ENCODE results near the gene SLC23A2.
"Not testable (repeated sequence)": the region's sequence is repeated elsewhere in the genome, so short reads cannot be mapped to it uniquely, and the experiment has no call there.

SLC23A2 gene

GRCh38 chr20:5033566-5033965 is 32.3 kb upstream of the SLC23A2 start:
- no peak overlapping the region for H3K27ac ChIP-seq (ENCODE audit: extremely low read depth, low read depth, low read length)
- ChIA-PET POLR2A (no interaction called here), CTCF (interaction anchor here (0.6 kb wide), 1 partner anchor 257 kb away, joined by 3 read pairs; no protein-coding TSS in a partner anchor)
- no peaks in the 10 kb centered on the region; a peak in 1 of 3 replicates for H3K36me3 ChIP-seq (ENCODE audit: control insufficient read depth in 2 of 2, insufficient read depth in 1 of 2, low read length in 2 of 2)
- H3K4me1 ChIP-seq (ENCODE audit: control insufficient read depth, insufficient read depth, low read length), result no peaks in the 10 kb centered on the region
- TF ChIP-seq SP3 (tag by site-specific recombination; IDR thresholded peaks at IDR 0.05) (no peak), ZNF777 (tag by site-specific recombination; IDR thresholded peaks at IDR 0.05; ENCODE audit: borderline replicate concordance) (no peak), KLF7 (tag by site-specific recombination; IDR thresholded peaks at IDR 0.05; ENCODE audit: borderline replicate concordance) (no peak), ZFP3 (tag by site-specific recombination; IDR thresholded peaks at IDR 0.05; ENCODE audit: low read depth) (no peak), YY1 (tag by site-specific recombination; IDR thresholded peaks at IDR 0.05) (no peak), BCL6B (tag by site-specific recombination; IDR thresholded peaks at IDR 0.05) (no peak), REST (tag by site-specific recombination; IDR thresholded peaks at IDR 0.05) (no peak), ZNF324 (tag by site-specific recombination; IDR thresholded peaks at IDR 0.05) (no peak), ZFP41 (tag by site-specific recombination; IDR thresholded peaks at IDR 0.05; ENCODE audit: borderline replicate concordance) (no peak), ZNF530 (tag by site-specific recombination; IDR thresholded peaks at IDR 0.05; ENCODE audit: low read depth) (no peak), ZNF335 (tag by site-specific recombination; conservative IDR thresholded peaks at IDR 0.05) (no peak), ZNF654 (tag by site-specific recombination; IDR thresholded peaks at IDR 0.05; ENCODE audit: low read depth) (no peak), ZNF501 (tag by site-specific recombination; IDR thresholded peaks at IDR 0.05) (no peak), ZBTB11 (tag by site-specific recombination; conservative IDR thresholded peaks at IDR 0.05; ENCODE audit: low read depth) (no peak), ZNF391 (tag by site-specific recombination; IDR thresholded peaks at IDR 0.05; ENCODE audit: borderline replicate concordance, low read depth) (no peak)
- H3K9me3 ChIP-seq (ENCODE audit: control insufficient read depth, insufficient read depth, low read depth, low read length), result no peaks in the 10 kb centered on the region
- H3K4me3 ChIP-seq (ENCODE audit: low read depth, low read length), result no peak overlapping the region

GRCh38 chr20:5031701-5032100 is 30.4 kb upstream of the SLC23A2 start:
- H3K27ac ChIP-seq (ENCODE audit: extremely low read depth, low read depth, low read length); H3K9me3 ChIP-seq (ENCODE audit: control insufficient read depth, insufficient read depth, low read depth, low read length); H3K4me3 ChIP-seq (ENCODE audit: low read depth, low read length); H3K36me3 ChIP-seq (ENCODE audit: control insufficient read depth in 2 of 2, insufficient read depth in 1 of 2, low read length in 2 of 2); CTCF ChIA-PET; H3K4me1 ChIP-seq (ENCODE audit: control insufficient read depth, insufficient read depth, low read length): not testable (repeated sequence)
- POLR2A ChIA-PET, result interaction anchor here (0.7 kb wide), 1 partner anchor 163 kb away, joined by 3 read pairs; no protein-coding TSS in a partner anchor

All from HEK293 (cell line).